ENCODE measurements around the gene EEFSEC. TPM values are rescaled to one million over a fixed set of nuclear protein-coding genes. Genes with fewer than 3 reads are reported as not detected.

EEFSEC gene
- total RNA-seq, 2 donors from 2014 or later, result 15.7 to 18.0 TPM

DNA sequence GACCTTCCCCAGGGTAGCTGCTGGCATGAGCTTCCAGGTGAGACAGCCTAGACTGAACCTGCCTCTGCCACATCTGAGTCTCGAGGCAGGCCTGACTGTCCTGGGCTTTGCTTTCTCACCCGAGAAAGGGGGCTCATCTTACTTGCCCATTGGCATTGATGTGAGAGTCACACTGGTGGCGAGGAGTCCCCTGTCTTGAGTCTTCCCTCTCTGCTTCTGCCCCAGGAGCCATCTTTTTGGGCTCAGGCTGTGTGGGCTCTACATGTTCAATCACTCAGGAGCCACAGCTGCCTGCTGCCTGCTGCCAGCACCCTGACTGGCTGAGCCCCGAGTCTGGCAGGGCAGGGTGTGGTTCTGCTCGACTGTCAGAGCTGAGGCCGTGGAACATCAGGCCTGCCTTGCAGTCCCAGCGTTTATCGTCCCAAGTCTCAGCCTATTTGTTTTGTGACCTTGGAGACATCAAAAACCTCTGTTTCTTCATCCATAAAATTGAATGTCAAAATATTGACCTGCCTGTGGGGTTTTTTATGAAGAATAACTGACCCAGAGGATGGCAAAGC is 180.9 kb downstream of the EEFSEC start:
- Histone ChIP-seq H3K4me1 (peaks cover 0 to 8% of the 10 kb centered on the region in 2 donors), H3K4me3 (no peak overlapping the region), H3K36me3 (no peaks in the 10 kb centered on the region), H3K27ac (no peak overlapping the region), H3K27me3 (no peaks in the 10 kb centered on the region), H3K9me3 (no peaks in the 10 kb centered on the region)
- TF ChIP-seq, protein P1, sequence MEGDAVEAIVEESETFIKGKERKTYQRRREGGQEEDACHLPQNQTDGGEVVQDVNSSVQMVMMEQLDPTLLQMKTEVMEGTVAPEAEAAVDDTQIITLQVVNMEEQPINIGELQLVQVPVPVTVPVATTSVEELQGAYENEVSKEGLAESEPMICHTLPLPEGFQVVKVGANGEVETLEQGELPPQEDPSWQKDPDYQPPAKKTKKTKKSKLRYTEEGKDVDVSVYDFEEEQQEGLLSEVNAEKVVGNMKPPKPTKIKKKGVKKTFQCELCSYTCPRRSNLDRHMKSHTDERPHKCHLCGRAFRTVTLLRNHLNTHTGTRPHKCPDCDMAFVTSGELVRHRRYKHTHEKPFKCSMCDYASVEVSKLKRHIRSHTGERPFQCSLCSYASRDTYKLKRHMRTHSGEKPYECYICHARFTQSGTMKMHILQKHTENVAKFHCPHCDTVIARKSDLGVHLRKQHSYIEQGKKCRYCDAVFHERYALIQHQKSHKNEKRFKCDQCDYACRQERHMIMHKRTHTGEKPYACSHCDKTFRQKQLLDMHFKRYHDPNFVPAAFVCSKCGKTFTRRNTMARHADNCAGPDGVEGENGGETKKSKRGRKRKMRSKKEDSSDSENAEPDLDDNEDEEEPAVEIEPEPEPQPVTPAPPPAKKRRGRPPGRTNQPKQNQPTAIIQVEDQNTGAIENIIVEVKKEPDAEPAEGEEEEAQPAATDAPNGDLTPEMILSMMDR (IDR thresholded peaks at IDR 0.05), result no peak
- DNase-seq (ENCODE audit: low spot score), result no peak

DNA sequence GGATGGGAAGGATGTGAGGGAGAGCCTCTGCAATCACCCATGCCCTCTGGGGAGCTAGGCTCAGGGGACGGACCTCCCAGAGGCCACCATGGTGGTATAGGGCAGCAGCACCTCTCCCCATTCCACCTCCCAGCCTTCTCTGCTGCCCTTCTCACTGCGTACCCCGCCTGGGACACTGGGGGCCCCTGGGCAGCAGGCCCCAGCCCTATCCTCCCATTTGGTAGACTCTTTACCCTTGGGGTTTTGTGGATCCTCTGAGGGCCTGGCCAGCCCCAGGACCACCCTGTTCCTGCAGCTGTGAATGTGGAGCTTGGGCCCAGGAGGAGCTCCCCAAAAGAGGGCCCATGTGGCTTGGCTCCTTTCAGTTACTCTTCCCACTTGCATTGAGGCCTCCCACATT is 181.5 kb downstream of the EEFSEC start:
- TF ChIP-seq, protein P1 (IDR thresholded peaks at IDR 0.05), result no peak
- Histone ChIP-seq H3K9me3 (no peaks in the 10 kb centered on the region), H3K27me3 (no peaks in the 10 kb centered on the region), H3K36me3 (no peaks in the 10 kb centered on the region), H3K27ac (no peak overlapping the region), H3K4me3 (no peak overlapping the region), H3K4me1 (peaks cover 0 to 9% of the 10 kb centered on the region in 2 donors)
- DNase-seq (ENCODE audit: low spot score), result no peak

DNA sequence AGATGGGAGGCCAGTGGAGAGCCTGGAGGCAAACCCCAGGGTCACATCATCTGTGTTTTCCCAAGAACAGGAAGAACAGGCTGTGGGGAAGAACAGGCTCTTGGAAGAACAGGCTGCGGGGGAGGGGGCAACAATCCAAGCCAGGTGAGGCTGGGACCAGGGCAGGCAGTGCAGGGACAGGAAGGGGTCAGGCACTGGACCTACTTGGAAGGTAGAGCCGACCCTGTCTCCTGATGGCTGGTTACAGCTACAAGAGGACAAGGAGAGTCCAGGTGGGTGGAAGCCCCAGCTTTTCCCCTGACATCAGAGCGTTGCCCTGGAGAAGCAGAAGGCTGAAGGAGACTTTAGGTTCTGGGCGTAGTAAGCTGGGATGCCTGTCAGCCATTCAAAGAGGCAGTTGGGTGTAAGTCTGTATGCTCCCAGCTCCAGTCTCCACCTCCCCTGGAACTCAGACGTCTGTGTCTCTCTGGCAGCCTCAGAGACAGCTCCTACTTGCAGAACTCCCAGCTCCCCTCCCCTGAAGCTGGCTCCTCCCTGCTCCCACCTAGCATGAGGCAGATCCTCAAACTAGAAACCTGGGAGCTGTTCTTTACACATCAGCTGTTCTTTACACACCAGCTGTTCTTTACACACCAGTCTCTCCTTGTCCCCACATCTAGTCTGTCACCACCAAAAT is 182.5 kb downstream of the EEFSEC start:
- no peaks in the 10 kb centered on the region for H3K27me3 ChIP-seq
- no peaks in the 10 kb centered on the region for H3K36me3 ChIP-seq
- no peaks in the 10 kb centered on the region for H3K9me3 ChIP-seq
- TF ChIP-seq, protein P1 (IDR thresholded peaks at IDR 0.05), result no peak
- DNase-seq (ENCODE audit: low spot score), result no peak
- H3K4me1 ChIP-seq, result peaks cover 0 to 9% of the 10 kb centered on the region in 2 donors
- no peak overlapping the region for H3K27ac ChIP-seq
- H3K4me3 ChIP-seq, result no peak overlapping the region

DNA sequence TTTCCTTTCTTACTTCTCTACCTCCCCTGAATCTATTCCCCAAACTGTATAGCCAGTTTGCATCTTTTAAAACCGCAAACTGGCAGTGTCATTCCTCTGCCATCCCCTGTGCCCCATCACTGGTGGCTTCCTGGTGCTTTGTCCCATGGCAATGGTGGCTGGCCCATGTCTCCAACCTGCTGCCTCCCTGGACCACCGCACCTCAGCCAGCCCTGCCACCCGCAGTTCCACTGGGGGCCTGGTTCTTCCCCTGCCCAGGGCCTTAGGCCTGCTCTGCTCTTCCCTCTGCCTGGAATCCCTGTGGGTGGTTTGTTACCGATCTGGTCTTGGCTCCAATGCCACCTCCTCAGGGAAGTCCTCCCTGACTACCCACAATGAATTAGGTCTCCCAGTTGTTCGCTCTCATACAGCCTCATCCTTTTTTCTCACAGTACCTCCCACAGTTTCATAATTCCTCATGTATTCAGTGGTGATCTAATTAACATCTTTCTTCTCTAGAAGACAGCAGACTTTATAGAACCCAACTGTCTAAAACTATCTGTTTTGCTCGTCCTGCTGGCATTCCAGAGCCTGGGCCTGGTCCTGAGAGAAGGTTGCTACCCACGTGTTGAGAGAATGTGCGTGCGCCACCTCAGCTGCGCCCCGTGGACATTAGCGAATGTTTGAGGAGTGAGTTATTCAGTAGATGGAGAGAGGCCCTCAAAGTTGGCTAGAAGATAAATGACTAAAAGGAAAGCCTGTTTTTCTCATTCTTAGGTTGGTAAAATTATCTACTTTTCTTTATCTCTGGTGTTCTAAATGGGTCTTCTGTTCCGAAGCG is 183.3 kb downstream of the EEFSEC start:
- Histone ChIP-seq H3K27me3 (no peaks in the 10 kb centered on the region), H3K27ac (no peak overlapping the region), H3K4me1 (peaks cover 0 to 9% of the 10 kb centered on the region in 2 donors), H3K4me3 (no peak overlapping the region), H3K36me3 (peaks cover 3% of the 10 kb centered on the region), H3K9me3 (no peaks in the 10 kb centered on the region)
- TF ChIP-seq, protein P1 (IDR thresholded peaks at IDR 0.05), result no peak
- DNase-seq (ENCODE audit: low spot score), result no peak

DNA sequence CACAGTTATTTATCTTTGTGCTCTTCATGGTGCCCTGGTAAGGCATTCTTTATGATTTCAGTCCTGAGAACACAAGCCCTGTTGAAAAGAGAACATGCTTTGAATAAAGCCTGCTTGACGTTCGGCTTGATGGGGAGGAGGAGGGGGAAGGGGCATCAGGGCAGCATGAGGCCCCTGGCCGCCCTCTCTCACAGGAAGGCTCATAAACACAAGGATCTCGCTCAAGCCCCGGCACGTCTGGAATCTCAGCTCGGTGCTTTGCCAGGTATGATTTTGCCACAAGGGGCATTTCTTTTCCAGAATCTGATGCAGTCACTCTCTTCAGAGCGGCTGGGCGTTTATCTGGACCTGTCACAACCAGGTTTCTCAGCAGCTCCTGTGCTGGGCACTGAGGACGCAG is 184.0 kb downstream of the EEFSEC start:
- peaks cover 11% of the 10 kb centered on the region for H3K36me3 ChIP-seq
- H3K27ac ChIP-seq, result no peak overlapping the region
- no peaks in the 10 kb centered on the region for H3K9me3 ChIP-seq

More for the DNA sequence above, 184.0 kb downstream of the EEFSEC start:
- DNase-seq (ENCODE audit: low spot score), result no peak
- Histone ChIP-seq H3K4me1 (peaks cover 0 to 9% of the 10 kb centered on the region in 2 donors), H3K4me3 (no peak overlapping the region), H3K27me3 (no peaks in the 10 kb centered on the region)
- TF ChIP-seq, protein P1 (IDR thresholded peaks at IDR 0.05), result no peak
